ENCODE results near the gene ARID1B. TPM values are rescaled to one million over a fixed set of nuclear protein-coding genes. Genes with fewer than 3 reads are reported as not detected.

The ARID1B gene
- total and polyA plus RNA-seq, 2 experiments from 2014 or later, result 41.9 to 72.7 TPM

DNA sequence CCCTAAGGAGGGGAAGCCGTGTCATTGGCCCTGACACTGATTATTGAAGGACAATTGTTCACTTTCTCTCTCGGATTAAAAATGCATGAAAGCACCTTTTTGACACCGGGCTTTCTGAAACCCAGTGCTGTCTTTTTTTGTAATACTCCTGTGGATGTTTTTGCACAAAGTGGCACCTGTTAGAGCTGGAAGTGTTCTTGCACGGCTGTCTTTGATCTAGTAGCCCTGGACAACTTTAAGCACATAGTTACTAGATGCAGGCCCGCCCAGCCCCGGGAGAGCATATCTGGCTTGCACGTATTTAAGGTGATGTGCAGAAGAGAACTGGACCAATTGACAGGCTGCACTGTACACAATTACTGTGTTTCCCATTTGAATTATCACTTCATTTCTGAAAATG is 72.6 kb downstream of the ARID1B start:
- Histone ChIP-seq H3K4me3 (no peak overlapping the region), H3K27me3 (no peaks in the 10 kb centered on the region), H3K36me3 (no peaks in the 10 kb centered on the region), H3K27ac (peak overlapping the region; percentile 79), H3K4me1 (ENCODE audit: low read depth) (peaks cover 70% of the 10 kb centered on the region), H3K9me3 (ENCODE audit: low read depth) (no peaks in the 10 kb centered on the region)
- TF ChIP-seq, protein P1, sequence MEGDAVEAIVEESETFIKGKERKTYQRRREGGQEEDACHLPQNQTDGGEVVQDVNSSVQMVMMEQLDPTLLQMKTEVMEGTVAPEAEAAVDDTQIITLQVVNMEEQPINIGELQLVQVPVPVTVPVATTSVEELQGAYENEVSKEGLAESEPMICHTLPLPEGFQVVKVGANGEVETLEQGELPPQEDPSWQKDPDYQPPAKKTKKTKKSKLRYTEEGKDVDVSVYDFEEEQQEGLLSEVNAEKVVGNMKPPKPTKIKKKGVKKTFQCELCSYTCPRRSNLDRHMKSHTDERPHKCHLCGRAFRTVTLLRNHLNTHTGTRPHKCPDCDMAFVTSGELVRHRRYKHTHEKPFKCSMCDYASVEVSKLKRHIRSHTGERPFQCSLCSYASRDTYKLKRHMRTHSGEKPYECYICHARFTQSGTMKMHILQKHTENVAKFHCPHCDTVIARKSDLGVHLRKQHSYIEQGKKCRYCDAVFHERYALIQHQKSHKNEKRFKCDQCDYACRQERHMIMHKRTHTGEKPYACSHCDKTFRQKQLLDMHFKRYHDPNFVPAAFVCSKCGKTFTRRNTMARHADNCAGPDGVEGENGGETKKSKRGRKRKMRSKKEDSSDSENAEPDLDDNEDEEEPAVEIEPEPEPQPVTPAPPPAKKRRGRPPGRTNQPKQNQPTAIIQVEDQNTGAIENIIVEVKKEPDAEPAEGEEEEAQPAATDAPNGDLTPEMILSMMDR (IDR thresholded peaks at IDR 0.05; ENCODE audit: low read depth, low read length), result no peak
- peak in 1 of 2 donors; percentile 63 for DNase-seq (ENCODE audit: low read depth in 1 of 2, low spot score in 1 of 2)

DNA sequence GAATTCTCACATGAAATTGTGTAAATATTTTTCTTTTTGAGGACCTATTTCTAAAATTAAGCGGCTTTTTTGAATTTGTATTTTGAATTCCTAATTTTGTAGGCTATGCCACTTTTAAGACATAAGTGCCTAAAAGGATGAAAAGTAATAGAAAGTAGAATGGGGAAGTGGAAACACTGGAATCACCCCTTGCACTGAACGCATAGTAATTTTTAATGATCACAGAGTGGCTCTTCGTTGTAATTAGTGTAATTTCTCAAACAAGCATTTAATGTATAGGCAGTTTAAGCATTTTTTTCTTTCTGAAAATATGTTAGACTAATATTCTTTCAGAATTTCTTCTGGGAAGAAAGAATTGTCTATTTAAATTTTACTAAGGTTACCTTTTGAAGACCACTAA is 73.2 kb downstream of the ARID1B start:
- peaks cover 67% of the 10 kb centered on the region for H3K4me1 ChIP-seq (ENCODE audit: low read depth)
- TF ChIP-seq, protein P1 (IDR thresholded peaks at IDR 0.05; ENCODE audit: low read depth, low read length), result no peak
- no peak overlapping the region for H3K4me3 ChIP-seq
- no peaks in the 10 kb centered on the region for H3K9me3 ChIP-seq (ENCODE audit: low read depth)
- H3K27me3 ChIP-seq, result no peaks in the 10 kb centered on the region
- peak overlapping the region; percentile 79 for H3K27ac ChIP-seq
- H3K36me3 ChIP-seq, result no peaks in the 10 kb centered on the region
- no peak for DNase-seq (ENCODE audit: low read depth in 1 of 2, low spot score in 1 of 2)

DNA sequence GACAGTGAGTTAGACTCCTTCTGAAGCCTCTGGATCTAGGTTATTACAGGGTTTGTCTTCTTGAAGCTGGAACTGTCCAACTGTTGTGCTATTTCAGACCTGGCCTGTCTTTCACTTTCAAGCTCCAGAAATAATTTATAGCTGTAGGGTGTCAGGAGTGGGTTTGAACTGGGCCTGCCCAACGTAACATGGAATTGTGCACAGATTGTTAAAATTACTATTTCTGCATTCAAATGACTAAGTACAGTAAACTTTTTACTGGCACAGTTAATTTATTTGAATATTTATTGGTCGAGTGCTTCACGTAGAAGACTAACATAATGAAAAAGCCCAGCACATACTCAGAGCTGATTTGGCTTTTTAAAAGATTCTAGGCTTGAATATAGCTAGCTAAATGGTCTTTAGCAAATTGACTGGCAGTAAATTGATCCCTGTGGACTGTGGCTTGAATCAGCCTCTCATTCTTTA is 74.3 kb downstream of the ARID1B start:
- no peaks in the 10 kb centered on the region for H3K9me3 ChIP-seq (ENCODE audit: low read depth)
- no peak overlapping the region for H3K4me3 ChIP-seq
- TF ChIP-seq, protein P1 (IDR thresholded peaks at IDR 0.05; ENCODE audit: low read depth, low read length), result no peak
- peak in 1 of 2 donors; percentile 42 for DNase-seq (ENCODE audit: low read depth in 1 of 2, low spot score in 1 of 2)
- H3K27me3 ChIP-seq, result no peaks in the 10 kb centered on the region
- peaks cover 65% of the 10 kb centered on the region for H3K4me1 ChIP-seq (ENCODE audit: low read depth)
- no peaks in the 10 kb centered on the region for H3K36me3 ChIP-seq
- H3K27ac ChIP-seq, result peak overlapping the region; percentile 79

GRCh38 chr6:156852147-156852857 is 75.1 kb downstream of the ARID1B start:
- no peak for DNase-seq (ENCODE audit: low read depth in 1 of 2, low spot score in 1 of 2)
- peaks cover 60% of the 10 kb centered on the region for H3K4me1 ChIP-seq (ENCODE audit: low read depth)

GRCh38 chr6:156852858-156853216 is 75.7 kb downstream of the ARID1B start:
- DNase-seq (ENCODE audit: low read depth in 1 of 2, low spot score in 1 of 2), result peak in 1 of 2 donors; percentile 40

More at GRCh38 chr6:156852147-156852857, 75.1 kb downstream of the ARID1B start:
- Histone ChIP-seq H3K9me3 (ENCODE audit: low read depth) (no peaks in the 10 kb centered on the region), H3K27ac (peak overlapping the region; percentile 79), H3K4me3 (no peak overlapping the region), H3K36me3 (no peaks in the 10 kb centered on the region), H3K27me3 (no peaks in the 10 kb centered on the region)
- TF ChIP-seq, protein P1 (IDR thresholded peaks at IDR 0.05; ENCODE audit: low read depth, low read length), result no peak

More at GRCh38 chr6:156852858-156853216, 75.7 kb downstream of the ARID1B start:
- Histone ChIP-seq H3K27me3 (no peaks in the 10 kb centered on the region), H3K9me3 (ENCODE audit: low read depth) (no peaks in the 10 kb centered on the region), H3K27ac (peak overlapping the region; percentile 72), H3K4me1 (ENCODE audit: low read depth) (peaks cover 57% of the 10 kb centered on the region), H3K36me3 (no peaks in the 10 kb centered on the region), H3K4me3 (no peak overlapping the region)
- TF ChIP-seq, protein P1 (IDR thresholded peaks at IDR 0.05; ENCODE audit: low read depth, low read length), result no peak
